ENCODE results near the gene NACC1.

- TF ChIP-seq CTCF (conservative IDR thresholded peaks at IDR 0.05) (no peak), ZFX (IDR thresholded peaks at IDR 0.05) (no peak)
Measured at GRCh38 chr19:13122275-13122878, 4.3 kb downstream of the NACC1 start.
